Endodermal cell (in vitro differentiated cells): ENCODE results near the gene TBXAS1. TPM values are rescaled to one million over a fixed set of nuclear protein-coding genes. Genes with fewer than 3 reads are reported as not detected.
"Not testable (repeated sequence)": the region's sequence is repeated elsewhere in the genome, so short reads cannot be mapped to it uniquely, and the experiment has no call there.

ENCODE experiments used
- DNase-seq: peaks from one replicate; pipeline ENCODE4 v3.0.0-alpha.2; 2017
- H3K27ac ChIP-seq: 2 replicates; pipeline ENCODE4 v1.5.1; 2013; ENCODE audit warnings: mild to moderate bottlenecking, low read depth, low read length, moderate library complexity
- H3K27me3 ChIP-seq: 2 replicates; pipeline ENCODE4 v1.6.1; 2013; ENCODE audit warnings: mild to moderate bottlenecking, low read length, moderate library complexity; ENCODE audit not compliant: insufficient read depth, control insufficient read depth, poor library complexity, severe bottlenecking
- H3K36me3 ChIP-seq: 2 replicates; pipeline ENCODE4 v1.7.0; 2013; ENCODE audit warnings: mild to moderate bottlenecking, low read length, moderate library complexity; ENCODE audit not compliant: control insufficient read depth, insufficient read depth
- H3K4me1 ChIP-seq: one replicate; pipeline ENCODE4 v1.7.0; 2013; ENCODE audit warnings: low read length; ENCODE audit not compliant: control insufficient read depth, insufficient read depth
- H3K4me3 ChIP-seq: 2 replicates; pipeline ENCODE4 v1.5.1; 2013; ENCODE audit warnings: mild to moderate bottlenecking, low read length, moderate library complexity
- H3K9ac ChIP-seq: 2 replicates; pipeline ENCODE4 v1.6.1; 2013; ENCODE audit warnings: mild to moderate bottlenecking, low read length, moderate library complexity; ENCODE audit not compliant: poor library complexity, severe bottlenecking; ENCODE audit errors: extremely low read depth
- H3K9me3 ChIP-seq: 2 replicates; pipeline ENCODE4 v1.6.1; 2013; ENCODE audit warnings: mild to moderate bottlenecking, low read length, moderate library complexity; ENCODE audit not compliant: control insufficient read depth
- H3K27ac Mint-ChIP-seq: 2 replicates; pipeline ENCODE4 v1.8.0; 2020; ENCODE audit warnings: mixed read lengths
- H3K27me3 Mint-ChIP-seq: 2 replicates; pipeline ENCODE4 v1.8.0; 2021; ENCODE audit warnings: mild to moderate bottlenecking, mixed read lengths; ENCODE audit not compliant: insufficient read depth
- H3K36me3 Mint-ChIP-seq: 2 replicates; pipeline ENCODE4 v1.8.0; 2020; ENCODE audit warnings: low read depth, mixed read lengths
- H3K4me1 Mint-ChIP-seq: 2 replicates; pipeline ENCODE4 v1.8.0; 2020; ENCODE audit warnings: mixed read lengths
- H3K4me3 Mint-ChIP-seq: 2 replicates; pipeline ENCODE4 v1.8.0; 2020; ENCODE audit warnings: mild to moderate bottlenecking, moderate library complexity, mixed read lengths
- H3K9me3 Mint-ChIP-seq: 2 replicates; pipeline ENCODE4 v1.8.0; 2020; ENCODE audit warnings: mild to moderate bottlenecking, mixed read lengths
- CTCF ChIP-seq: fragments of 200-600 bp; sonication (generic); conservative IDR thresholded peaks from 2 replicates; pipeline ENCODE4 v1.5.0; 2021; ENCODE audit warnings: antibody characterized with exemption, mild to moderate bottlenecking
- WGBS, 2 experiments: methylation state at CpG; one replicate each; pipeline versions ENCODE4 v1.1.5 to v1.1.7; 2013; ENCODE audit warnings: missing lambda C conversion rate in 2 of 2, mixed read lengths in 1 of 2; ENCODE audit not compliant: insufficient coverage in 1 of 2, insufficient read length in 1 of 2; 5-methylcytosine and 5-hydroxymethylcytosine counted together
- total RNA-seq, 2 donors: library from RNA; stranded (reverse); fragmentation: NEBNext Ultra II Directional in 1 of 2; extraction: Animal tissue kit (Norgen Biotek cat#: 25700) in 1 of 2; gene quantifications; 2 replicates in 1 of 2; 3 replicates in 1 of 2; pipeline ENCODE4 v1.2.1, GENCODE V29; 2021

The TBXAS1 gene
- total RNA-seq, 2 donors from 2014 or later: 7.6 to 13.5 TPM

GRCh38 chr7:139901056-139901795, 72.2 kb downstream of the TBXAS1 start:
- no peak overlapping the region for H3K4me3 Mint-ChIP-seq
- peaks cover 18% of the 10 kb centered on the region for H3K9me3 Mint-ChIP-seq
- no peaks in the 10 kb centered on the region for H3K9me3 ChIP-seq
- H3K9ac ChIP-seq: no peak overlapping the region
- H3K36me3 Mint-ChIP-seq: no peaks in the 10 kb centered on the region
- no peak overlapping the region for H3K27ac Mint-ChIP-seq
- no peak for DNase-seq
- H3K4me1 ChIP-seq: no peaks in the 10 kb centered on the region
- WGBS, 2 experiments: 87 to 100% methylated on average over 1 to 5 of the region's 6 CpGs
- no peaks in the 10 kb centered on the region for H3K36me3 ChIP-seq
- H3K27me3 ChIP-seq: no peaks in the 10 kb centered on the region
- peaks cover 3% of the 10 kb centered on the region for H3K27me3 Mint-ChIP-seq
- H3K27ac ChIP-seq: no peak overlapping the region
- no peaks in the 10 kb centered on the region for H3K4me1 Mint-ChIP-seq
- TF ChIP-seq CTCF: no peak
- H3K4me3 ChIP-seq: no peak overlapping the region

GRCh38 chr7:139901901-139902300, 72.8 kb downstream of the TBXAS1 start:
- Histone ChIP-seq H3K27me3 (no peaks in the 10 kb centered on the region), H3K27ac (no peak overlapping the region), H3K36me3 (no peaks in the 10 kb centered on the region), H3K9ac (no peak overlapping the region), H3K4me1 (no peaks in the 10 kb centered on the region), H3K9me3 (no peaks in the 10 kb centered on the region), H3K4me3 (no peak overlapping the region)
- Mint-ChIP-seq H3K4me3 (no peak overlapping the region), H3K9me3 (peaks cover 24% of the 10 kb centered on the region), H3K36me3 (no peaks in the 10 kb centered on the region), H3K27ac (no peak overlapping the region), H3K27me3 (peaks cover 6% of the 10 kb centered on the region), H3K4me1 (no peaks in the 10 kb centered on the region)
- WGBS, 2 experiments: 92 to 100% methylated on average over 1 to 2 of the region's 3 CpGs
- no peak for TF ChIP-seq CTCF
- no peak for DNase-seq

GRCh38 chr7:139902436-139903102, 73.5 kb downstream of the TBXAS1 start:
- peaks cover 24% of the 10 kb centered on the region for H3K9me3 Mint-ChIP-seq
- H3K27ac Mint-ChIP-seq: no peak overlapping the region
- H3K9ac ChIP-seq: no peak overlapping the region
- no peaks in the 10 kb centered on the region for H3K36me3 ChIP-seq
- H3K27me3 Mint-ChIP-seq: peaks cover 7% of the 10 kb centered on the region
- 97% methylated on average over 2 of the region's 4 CpGs; no CpG with 5 or more reads in 1 of the 2 experiments for WGBS, 2 experiments
- no peak for TF ChIP-seq CTCF
- no peak overlapping the region for H3K4me3 ChIP-seq
- H3K4me3 Mint-ChIP-seq: no peak overlapping the region
- no peaks in the 10 kb centered on the region for H3K4me1 Mint-ChIP-seq
- H3K27ac ChIP-seq: no peak overlapping the region
- H3K27me3 ChIP-seq: no peaks in the 10 kb centered on the region
- H3K9me3 ChIP-seq: no peaks in the 10 kb centered on the region
- no peak for DNase-seq
- no peaks in the 10 kb centered on the region for H3K4me1 ChIP-seq
- H3K36me3 Mint-ChIP-seq: no peaks in the 10 kb centered on the region

GRCh38 chr7:139903103-139903477, 74.0 kb downstream of the TBXAS1 start:
- H3K4me1 Mint-ChIP-seq, H3K27ac Mint-ChIP-seq, H3K9me3 ChIP-seq, DNase-seq, H3K27ac ChIP-seq, H3K4me3 ChIP-seq, H3K36me3 Mint-ChIP-seq, H3K9ac ChIP-seq, H3K4me1 ChIP-seq, H3K27me3 ChIP-seq, H3K36me3 ChIP-seq, H3K27me3 Mint-ChIP-seq, H3K4me3 Mint-ChIP-seq: not testable (repeated sequence)
- peaks cover 24% of the 10 kb centered on the region for H3K9me3 Mint-ChIP-seq
- 94 to 100% methylated on average over 2 of the region's 2 CpGs for WGBS, 2 experiments
